ENCODE data around the gene SIX6.

The SIX6 gene

DNA sequence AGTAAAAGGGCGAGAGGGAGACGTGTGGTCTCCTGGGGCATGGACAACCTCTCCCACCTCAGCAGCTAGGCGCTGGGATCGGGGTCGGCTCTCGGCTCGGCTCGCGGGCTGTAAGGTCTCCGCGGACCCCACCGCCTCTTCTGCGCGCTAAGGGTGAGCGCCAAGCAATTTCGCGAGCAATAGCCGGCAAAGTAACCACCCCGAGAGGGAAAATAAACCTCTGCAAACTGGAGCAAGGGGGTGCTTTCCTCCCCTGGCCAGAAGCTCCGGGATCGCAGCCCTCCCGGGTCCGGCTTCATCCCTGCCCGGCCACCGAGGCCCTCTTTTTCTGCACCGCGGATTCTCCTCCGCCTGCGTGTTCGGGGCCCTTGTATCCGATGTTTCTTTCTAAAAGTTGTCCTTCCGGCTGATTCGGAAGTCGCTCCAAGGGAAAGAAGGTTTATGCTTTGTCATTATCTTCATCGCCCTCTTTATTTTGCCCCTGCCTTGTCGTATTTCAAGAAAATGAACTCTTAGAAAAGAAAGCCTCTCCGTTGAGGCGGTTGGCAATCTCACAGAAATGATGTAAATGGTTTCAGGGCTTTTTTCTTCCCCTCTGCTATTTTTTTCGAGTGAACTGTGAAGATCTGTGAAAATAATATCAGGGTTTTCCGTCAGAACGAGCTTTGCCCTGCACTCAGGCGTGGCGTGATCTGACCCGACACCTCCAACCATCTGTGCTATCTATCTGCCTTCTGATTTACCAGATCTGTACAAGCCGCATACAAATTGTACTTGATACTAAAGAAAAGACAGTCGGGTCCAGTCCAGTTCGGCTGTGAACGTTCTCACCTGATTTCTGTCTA is 1.7 kb upstream of the SIX6 start:
- in situ Hi-C loops (cut with MboI; ENCODE audit: low sequenced_read_pairs, unreplicated experiment), result no loop called here
- TF ChIP-seq, protein P1, sequence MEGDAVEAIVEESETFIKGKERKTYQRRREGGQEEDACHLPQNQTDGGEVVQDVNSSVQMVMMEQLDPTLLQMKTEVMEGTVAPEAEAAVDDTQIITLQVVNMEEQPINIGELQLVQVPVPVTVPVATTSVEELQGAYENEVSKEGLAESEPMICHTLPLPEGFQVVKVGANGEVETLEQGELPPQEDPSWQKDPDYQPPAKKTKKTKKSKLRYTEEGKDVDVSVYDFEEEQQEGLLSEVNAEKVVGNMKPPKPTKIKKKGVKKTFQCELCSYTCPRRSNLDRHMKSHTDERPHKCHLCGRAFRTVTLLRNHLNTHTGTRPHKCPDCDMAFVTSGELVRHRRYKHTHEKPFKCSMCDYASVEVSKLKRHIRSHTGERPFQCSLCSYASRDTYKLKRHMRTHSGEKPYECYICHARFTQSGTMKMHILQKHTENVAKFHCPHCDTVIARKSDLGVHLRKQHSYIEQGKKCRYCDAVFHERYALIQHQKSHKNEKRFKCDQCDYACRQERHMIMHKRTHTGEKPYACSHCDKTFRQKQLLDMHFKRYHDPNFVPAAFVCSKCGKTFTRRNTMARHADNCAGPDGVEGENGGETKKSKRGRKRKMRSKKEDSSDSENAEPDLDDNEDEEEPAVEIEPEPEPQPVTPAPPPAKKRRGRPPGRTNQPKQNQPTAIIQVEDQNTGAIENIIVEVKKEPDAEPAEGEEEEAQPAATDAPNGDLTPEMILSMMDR (IDR thresholded peaks at IDR 0.05; ENCODE audit: borderline replicate concordance, control extremely low read depth, extremely low read depth, insufficient read depth, missing control alignments), result no peak
- DNase-seq (ENCODE audit: low spot score), result no peak

DNA sequence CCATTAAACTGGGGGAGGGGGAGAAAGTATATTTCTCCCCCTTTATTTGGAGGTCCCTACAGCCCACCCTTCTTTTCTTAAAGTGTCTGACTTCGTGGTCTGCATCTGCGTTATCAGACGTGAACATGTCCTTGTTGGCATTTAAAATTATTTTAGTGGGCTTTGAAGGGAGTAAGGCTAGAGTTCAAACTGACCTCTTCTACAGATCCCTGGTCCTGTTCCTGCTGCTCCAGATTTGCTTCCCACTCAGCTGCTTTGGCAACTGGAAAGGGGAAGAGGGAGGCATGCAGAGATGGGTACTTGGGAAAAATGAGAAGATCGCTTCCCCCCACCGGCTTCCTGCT is 611 bp upstream of the SIX6 start:
- DNase-seq (ENCODE audit: low spot score), result peak; percentile 22
- in situ Hi-C loops (cut with MboI; ENCODE audit: low sequenced_read_pairs, unreplicated experiment), result no loop called here
- TF ChIP-seq, protein P1 (IDR thresholded peaks at IDR 0.05; ENCODE audit: borderline replicate concordance, control extremely low read depth, extremely low read depth, insufficient read depth, missing control alignments), result no peak

DNA sequence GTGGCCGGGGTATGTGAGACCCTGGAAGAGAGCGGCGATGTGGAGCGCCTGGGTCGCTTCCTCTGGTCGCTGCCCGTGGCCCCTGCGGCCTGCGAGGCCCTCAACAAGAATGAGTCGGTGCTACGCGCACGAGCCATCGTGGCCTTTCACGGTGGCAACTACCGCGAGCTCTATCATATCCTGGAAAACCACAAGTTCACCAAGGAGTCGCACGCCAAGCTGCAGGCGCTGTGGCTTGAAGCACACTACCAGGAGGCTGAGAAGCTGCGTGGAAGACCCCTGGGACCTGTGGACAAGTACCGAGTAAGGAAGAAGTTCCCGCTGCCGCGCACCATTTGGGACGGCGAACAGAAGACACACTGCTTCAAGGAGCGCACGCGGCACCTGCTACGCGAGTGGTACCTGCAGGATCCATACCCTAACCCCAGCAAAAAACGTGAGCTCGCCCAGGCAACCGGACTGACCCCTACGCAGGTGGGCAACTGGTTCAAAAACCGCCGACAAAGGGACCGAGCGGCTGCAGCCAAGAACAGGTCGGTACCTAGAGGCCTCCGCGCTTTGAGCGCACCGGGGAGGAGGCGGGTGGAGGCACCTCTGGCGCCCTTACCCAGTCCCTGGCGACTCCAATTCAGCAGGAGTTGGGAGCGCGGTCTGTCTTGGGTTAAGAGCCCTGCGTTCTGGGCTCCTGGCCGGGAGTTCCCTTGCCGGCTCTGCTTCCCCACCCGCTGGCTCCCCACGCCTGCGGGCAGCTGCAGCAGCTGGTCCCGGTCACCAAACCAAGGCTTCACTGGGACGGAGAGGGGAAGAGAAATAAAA is 700 bp downstream of the SIX6 start:
- in situ Hi-C loops (cut with MboI; ENCODE audit: low sequenced_read_pairs, unreplicated experiment), result no loop called here
- peak; percentile 28 for DNase-seq (ENCODE audit: low spot score)
- TF ChIP-seq, protein P1 (IDR thresholded peaks at IDR 0.05; ENCODE audit: borderline replicate concordance, control extremely low read depth, extremely low read depth, insufficient read depth, missing control alignments), result no peak

DNA sequence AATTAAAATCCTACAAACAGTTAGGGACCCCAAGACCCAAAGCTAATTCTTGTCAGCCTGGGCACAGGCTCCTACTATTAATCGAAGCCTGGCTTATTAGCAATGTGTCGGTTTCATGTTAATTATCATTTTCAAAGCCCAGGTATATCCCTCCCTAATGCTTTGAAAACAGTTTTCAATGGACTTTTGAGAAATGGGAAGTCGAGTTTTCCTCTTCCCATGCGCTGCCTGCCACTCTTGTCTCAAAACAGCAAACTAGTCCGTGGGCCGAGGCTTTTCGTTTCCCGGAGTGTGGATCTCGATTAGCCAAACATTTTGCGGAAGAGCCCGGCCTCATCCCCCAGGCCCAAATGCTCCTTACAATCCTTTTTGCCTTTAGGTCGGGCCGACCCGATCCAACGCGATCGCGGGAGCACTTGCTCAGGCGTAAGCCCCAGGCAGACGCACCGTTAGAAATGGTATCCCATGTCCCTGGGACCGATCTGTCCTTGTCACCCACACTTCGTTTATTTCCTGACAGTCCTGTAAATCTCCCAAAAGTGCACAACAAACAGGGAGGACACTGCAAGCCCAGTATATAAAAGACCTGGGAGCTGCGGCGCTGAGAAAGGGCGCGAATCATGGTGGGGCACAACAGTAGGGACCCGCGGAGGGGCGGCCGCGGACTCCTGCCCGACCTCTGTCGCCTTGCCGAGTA is 1.5 kb downstream of the SIX6 start:
- in situ Hi-C loops (cut with MboI; ENCODE audit: low sequenced_read_pairs, unreplicated experiment), result no loop called here
- TF ChIP-seq, protein P1 (IDR thresholded peaks at IDR 0.05; ENCODE audit: borderline replicate concordance, control extremely low read depth, extremely low read depth, insufficient read depth, missing control alignments), result no peak
- DNase-seq (ENCODE audit: low spot score), result peak; percentile 11

DNA sequence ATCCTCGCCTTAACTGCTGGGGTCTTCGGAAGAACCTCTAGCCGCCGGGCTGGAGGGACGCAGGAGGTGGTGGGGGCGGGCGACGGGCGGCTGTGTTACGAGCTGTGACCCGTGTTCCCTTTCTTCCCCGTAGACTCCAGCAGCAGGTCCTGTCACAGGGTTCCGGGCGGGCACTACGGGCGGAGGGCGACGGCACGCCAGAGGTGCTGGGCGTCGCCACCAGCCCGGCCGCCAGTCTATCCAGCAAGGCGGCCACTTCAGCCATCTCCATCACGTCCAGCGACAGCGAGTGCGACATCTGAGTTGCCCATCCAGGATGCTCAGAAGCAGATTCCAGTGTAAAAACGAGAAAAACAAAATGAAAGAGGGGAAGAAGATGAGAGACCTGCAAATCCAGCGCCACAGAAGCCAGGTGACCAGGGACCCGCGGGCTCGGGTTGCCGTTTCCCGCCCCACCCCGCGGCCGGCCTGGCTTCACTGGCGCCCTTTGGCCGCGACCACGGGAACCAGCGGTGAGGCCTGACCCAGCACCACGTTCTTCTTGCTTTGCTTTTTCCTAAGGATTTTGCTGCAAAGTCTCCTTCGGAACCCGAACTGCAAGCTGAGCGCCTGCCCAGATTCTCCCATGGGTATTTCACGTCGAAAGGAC is 2.1 kb downstream of the SIX6 start:
- in situ Hi-C loops (cut with MboI; ENCODE audit: low sequenced_read_pairs, unreplicated experiment), result no loop called here

More for the DNA sequence above, 2.1 kb downstream of the SIX6 start:
- DNase-seq (ENCODE audit: low spot score), result peak; percentile 19
- TF ChIP-seq, protein P1 (IDR thresholded peaks at IDR 0.05; ENCODE audit: borderline replicate concordance, control extremely low read depth, extremely low read depth, insufficient read depth, missing control alignments), result no peak

Measured in GM13976 (cell line).